ENCODE measurements around the gene RNF19B.

The RNF19B gene

DNA sequence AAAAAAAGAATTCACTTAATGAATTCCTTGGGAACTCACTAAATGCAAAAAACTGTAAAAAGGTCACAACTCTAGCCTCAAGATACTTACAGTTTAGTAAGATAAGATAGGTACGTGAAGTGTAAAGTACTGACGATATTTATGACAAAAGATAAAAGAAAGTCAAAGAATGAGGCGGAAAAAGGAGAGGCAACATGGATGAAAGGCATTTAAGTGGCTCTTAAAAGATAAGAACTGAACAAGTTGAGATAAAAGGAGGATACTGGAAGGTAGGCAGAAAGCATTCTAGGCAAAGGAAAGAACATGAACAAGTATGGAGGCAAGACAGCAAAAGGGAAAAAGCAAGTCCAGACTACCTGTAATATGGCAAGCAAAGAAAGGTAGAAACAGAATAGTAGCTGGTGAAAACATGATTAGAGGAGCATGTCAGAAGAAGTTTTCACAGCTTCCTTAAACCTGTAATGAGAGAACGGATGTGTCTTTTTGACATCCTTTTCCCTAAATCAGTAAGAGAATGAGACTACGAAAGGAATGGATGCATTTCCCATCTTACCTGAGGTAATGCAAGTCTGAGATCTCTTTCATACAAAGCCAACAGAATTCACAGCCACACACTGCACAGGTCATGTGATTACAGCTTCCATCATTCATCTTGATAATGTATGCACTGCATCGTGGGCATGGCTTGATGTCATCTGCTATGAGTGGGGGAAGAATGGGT lies 16.8 kb downstream of the RNF19B start:
- TF ChIP-seq, protein P1, sequence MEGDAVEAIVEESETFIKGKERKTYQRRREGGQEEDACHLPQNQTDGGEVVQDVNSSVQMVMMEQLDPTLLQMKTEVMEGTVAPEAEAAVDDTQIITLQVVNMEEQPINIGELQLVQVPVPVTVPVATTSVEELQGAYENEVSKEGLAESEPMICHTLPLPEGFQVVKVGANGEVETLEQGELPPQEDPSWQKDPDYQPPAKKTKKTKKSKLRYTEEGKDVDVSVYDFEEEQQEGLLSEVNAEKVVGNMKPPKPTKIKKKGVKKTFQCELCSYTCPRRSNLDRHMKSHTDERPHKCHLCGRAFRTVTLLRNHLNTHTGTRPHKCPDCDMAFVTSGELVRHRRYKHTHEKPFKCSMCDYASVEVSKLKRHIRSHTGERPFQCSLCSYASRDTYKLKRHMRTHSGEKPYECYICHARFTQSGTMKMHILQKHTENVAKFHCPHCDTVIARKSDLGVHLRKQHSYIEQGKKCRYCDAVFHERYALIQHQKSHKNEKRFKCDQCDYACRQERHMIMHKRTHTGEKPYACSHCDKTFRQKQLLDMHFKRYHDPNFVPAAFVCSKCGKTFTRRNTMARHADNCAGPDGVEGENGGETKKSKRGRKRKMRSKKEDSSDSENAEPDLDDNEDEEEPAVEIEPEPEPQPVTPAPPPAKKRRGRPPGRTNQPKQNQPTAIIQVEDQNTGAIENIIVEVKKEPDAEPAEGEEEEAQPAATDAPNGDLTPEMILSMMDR (IDR thresholded peaks at IDR 0.05) = no peak

DNA sequence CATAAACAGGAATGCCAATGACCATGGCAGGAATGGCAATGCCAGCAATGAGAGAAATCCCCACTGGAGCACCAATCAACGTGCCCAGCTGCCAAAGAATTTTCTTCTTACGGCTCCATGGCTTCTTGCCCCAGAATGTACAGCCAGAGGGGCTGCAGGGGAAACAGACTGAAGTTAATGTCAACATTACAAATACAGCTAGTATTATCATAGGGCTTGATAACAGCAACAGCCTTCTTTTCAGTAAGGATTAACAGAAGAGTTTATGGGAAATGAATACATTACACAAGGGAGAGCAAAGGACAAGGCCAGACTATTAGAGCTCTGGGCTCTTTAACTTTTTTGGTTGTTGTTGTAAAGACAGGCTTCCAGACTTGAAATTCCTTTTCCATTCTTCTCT lies 18.2 kb downstream of the RNF19B start:
- TF ChIP-seq, protein P1 (IDR thresholded peaks at IDR 0.05) = no peak

DNA sequence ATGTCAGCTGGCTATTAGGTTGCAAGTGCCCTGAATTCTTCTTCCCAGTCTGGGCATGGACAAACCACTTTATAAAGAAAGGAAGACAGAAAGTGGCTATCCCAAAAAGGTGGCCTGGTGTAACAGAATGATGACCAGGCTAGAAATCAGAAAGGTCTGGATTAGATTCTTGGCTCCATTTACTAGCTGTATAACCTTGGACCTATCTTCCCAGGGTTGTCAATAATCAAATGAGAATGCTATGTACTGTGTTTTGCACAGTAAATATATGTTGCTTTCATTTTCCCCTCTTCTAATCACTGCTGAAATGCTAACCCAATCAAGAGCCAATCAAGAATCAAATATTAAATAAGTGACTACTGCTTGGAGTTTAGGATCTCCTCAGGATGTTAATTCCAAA lies 20.4 kb downstream of the RNF19B start:
- TF ChIP-seq, protein P1 (IDR thresholded peaks at IDR 0.05) = no peak

DNA sequence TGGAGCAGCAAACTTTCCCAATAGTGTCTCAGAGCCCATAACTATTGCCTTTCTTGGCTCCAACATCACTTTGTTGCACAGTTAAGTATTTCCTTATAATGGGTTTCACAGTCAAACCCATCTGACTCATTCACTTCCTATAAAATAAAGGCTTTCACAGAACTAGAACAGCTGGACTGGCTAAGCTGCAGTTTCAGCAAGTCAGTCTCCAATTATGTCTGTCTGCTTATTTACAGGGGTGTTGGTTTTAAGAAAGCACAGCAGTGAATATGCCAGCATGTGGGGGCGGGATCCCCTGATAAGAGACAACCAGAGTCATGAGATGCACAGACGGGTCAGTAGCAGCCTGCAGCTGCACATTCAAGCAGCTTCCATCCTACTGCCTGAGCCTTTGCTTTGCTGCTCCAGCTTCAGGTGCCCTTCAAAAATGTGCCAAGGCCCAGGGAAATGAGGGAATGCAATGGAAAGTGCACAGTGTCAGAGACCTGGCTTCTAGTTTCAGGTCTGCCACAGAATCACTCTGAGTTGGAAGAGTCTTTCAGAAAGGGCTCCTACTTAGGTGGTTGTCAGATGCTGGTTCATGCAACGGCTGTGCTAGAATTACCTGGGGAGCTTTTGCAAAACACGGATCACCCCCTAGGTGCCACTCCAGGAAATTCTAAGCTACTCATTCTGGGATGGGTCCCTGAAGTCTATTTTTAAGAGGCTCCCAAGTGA lies 24.8 kb downstream of the RNF19B start:
- TF ChIP-seq, protein P1 (IDR thresholded peaks at IDR 0.05) = no peak

DNA sequence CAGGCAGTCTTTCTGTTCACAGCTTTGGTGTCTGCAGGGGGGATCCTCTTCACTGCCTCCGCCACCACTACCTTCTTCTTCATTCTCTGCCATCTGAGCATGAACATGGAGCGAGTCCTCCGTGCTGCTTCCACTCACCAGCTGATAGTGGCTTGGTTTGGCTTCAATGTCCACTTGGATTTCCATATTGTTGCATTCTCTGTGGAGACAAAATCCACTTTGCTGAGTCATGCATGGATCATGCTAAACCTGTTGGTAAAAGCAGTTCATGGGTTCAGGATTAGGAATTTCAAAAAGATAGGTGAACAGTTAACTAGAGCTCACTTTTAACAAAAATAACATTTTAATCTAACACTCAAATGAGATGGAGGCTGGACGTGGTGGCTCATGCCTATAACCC lies 27.5 kb downstream of the RNF19B start:
- TF ChIP-seq, protein P1 (IDR thresholded peaks at IDR 0.05) = no peak

DNA sequence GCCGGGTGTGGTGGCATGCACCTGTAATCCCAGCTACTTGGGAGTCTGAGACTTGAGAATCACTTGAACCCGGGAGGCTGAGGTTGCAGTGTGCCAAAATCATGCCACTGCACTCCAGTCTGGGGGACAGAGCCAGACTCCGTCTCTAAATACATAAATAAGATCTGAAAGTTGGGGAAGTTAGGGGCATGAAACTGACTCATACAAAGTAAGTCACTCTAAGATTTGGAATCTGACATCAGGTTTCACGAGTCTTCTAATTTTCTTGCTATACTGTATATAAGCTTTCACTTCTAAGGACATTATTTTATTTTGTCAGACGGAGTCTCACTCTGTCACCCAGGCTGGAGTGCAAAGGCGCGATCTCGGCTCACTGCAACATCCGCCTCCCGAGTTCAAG lies 30.1 kb downstream of the RNF19B start:
- TF ChIP-seq, protein P1 (IDR thresholded peaks at IDR 0.05) = no peak

DNA sequence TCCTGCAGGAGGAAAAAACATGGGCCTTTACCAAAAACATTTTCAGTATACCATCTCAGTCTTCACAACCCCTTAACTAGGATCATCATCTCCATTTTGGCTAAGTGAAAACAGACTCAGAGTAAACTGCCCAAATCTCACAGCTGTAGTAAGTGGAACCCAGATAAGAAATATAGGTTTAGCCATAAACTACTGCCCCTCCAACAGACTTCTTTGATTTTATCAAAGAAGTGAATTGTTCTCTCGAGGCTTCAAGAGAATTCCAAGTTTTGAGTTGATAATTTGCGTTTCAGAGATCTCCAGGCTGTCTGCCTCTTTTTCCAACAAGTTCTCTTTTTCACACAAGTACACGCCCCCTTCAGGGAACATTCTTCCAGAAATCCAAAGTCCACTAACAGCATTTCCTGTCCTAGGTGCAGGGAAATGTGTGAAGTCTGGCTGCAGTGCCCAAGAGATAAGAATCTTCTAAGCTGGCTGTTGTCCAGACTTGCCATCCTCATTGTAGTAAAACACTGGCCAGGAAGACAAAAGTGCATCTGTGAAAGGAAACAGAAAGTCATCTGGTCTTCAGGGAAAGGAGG lies 30.8 kb downstream of the RNF19B start:
- TF ChIP-seq, protein P1 (IDR thresholded peaks at IDR 0.05) = no peak; the same call in 1 of the 2 replicates
